Vagina (tissue), 2 donors: ENCODE results near the gene EIPR1.

Source experiments
- CTCF ChIP-seq, 3 experiments: fragments of 450-650 bp in 2 of 3; fragments of 200-600 bp in 1 of 3; sonication (generic) in 1 of 3; IDR thresholded peaks; one replicate each; pipeline ENCODE4 v1.5.1; 2017 to 2019; ENCODE audit warnings: antibody characterized with exemption in 3 of 3, mild to moderate bottlenecking in 2 of 3, moderate library complexity in 2 of 3
- POLR2AphosphoS5 ChIP-seq, 2 donors: sonication (generic); formaldehyde crosslinking; IDR thresholded peaks; one replicate each; pipeline ENCODE4 v1.9.0; 2017; ENCODE audit warnings: antibody characterized with exemption in 2 of 2, mild to moderate bottlenecking in 2 of 2, low read depth in 1 of 2; ENCODE audit not compliant: insufficient read depth in 1 of 2

- TF ChIP-seq CTCF (IDR thresholded peaks at IDR 0.05) (no peak), POLR2AphosphoS5 (IDR thresholded peaks at IDR 0.05; ENCODE audit: insufficient read depth in 1 of 2, low read depth in 1 of 2) (no peak)
Measured at GRCh38 chr2:3277050-3277747, 100.4 kb downstream of the EIPR1 start.
